Upper lobe of left lung (tissue), 6 donors: ENCODE results near the gene ZSWIM8. TPM values are rescaled to one million over a fixed set of nuclear protein-coding genes. Genes with fewer than 3 reads are reported as not detected.

ENCODE experiments used
- ATAC-seq, 2 donors: fragments of 200-7000 bp; cut with Tn5 transposase; one replicate each; pipeline ENCODE4 v1.9.1; 2022; ENCODE audit warnings: mild to moderate bottlenecking in 2 of 2, moderate library complexity in 2 of 2; ENCODE audit not compliant: low FRiP score in 2 of 2
- DNase-seq, 2 donors: peaks; one replicate each; pipeline ENCODE4 v3.0.0-alpha.2; 2019 to 2020
- H3K27ac ChIP-seq, 4 donors: fragments of 200-600 bp; sonication (generic); one replicate each; pipeline ENCODE4 v1.5.1; 2016 to 2019
- H3K27me3 ChIP-seq, 4 donors: fragments of 200-600 bp; sonication (generic); one replicate each; pipeline ENCODE4 v1.5.1; 2017 to 2019
- H3K36me3 ChIP-seq, 4 donors: fragments of 200-600 bp; sonication (generic); one replicate each; pipeline ENCODE4 v1.5.1; 2016 to 2019
- H3K4me1 ChIP-seq, 4 donors: fragments of 200-600 bp; sonication (generic); one replicate each; pipeline ENCODE4 v1.5.1; 2018 to 2019
- H3K4me3 ChIP-seq, 4 donors: fragments of 200-600 bp; sonication (generic); one replicate each; pipeline ENCODE4 v1.5.1; 2017 to 2019; ENCODE audit warnings: mild to moderate bottlenecking in 2 of 4, moderate library complexity in 1 of 4
- H3K9me3 ChIP-seq, 4 donors: fragments of 200-600 bp; sonication (generic); one replicate each; pipeline ENCODE4 v1.5.1; 2018 to 2019
- CTCF ChIP-seq, 6 experiments: fragments of 450-650 bp in 4 of 6; fragments of 200-600 bp in 2 of 6; sonication (generic) in 2 of 6; IDR thresholded peaks; one replicate each; pipeline ENCODE4 v1.5.1; 2016 to 2019; ENCODE audit warnings: antibody characterized with exemption in 6 of 6
- EP300 ChIP-seq, 4 donors: sonication (generic); formaldehyde crosslinking; IDR thresholded peaks; one replicate each; pipeline ENCODE4 v1.5.1; 2017; ENCODE audit warnings: antibody characterized with exemption in 4 of 4, control low read depth in 2 of 4
- POLR2A ChIP-seq, 4 donors: fragments of 450-650 bp; IDR thresholded peaks; one replicate each; pipeline ENCODE4 v1.5.1; 2016 to 2017; ENCODE audit warnings: antibody characterized with exemption in 4 of 4, mild to moderate bottlenecking in 2 of 4
- POLR2AphosphoS5 ChIP-seq, 2 donors: sonication (generic); formaldehyde crosslinking; IDR thresholded peaks; one replicate each; pipeline ENCODE4 v1.5.1; 2017; ENCODE audit warnings: antibody characterized with exemption in 2 of 2
- WGBS, 2 donors: methylation state at CpG; one replicate each; pipeline ENCODE4 v1.1.5; 2017 to 2018; 5-methylcytosine and 5-hydroxymethylcytosine counted together
- total RNA-seq, 6 donors: library from RNA; depleted of rRNA in 4 of 6; stranded (reverse); fragments of >200 nt in 4 of 6; gene quantifications; one replicate each; pipeline versions ENCODE4 v1.1.0 to v1.2.1, GENCODE V29; 2016 to 2021
- donor health status: DM: no; HTN: no; CAD: no; lungs with moderate emphysema.
- donor health status: DM: no; HTN: yes; CAD: no; lungs with severe emphysema.

ZSWIM8 gene
- total RNA-seq, 6 donors from 2014 or later: 54.9 to 202 (median 109) TPM

GRCh38 chr10:73779539-73780197 is 5.7 kb upstream of the ZSWIM8 start:
- H3K9me3 ChIP-seq: no peaks in the 10 kb centered on the region
- ATAC-seq (no peak), DNase-seq (no peak)
- H3K27me3 ChIP-seq: no peaks in the 10 kb centered on the region
- H3K4me3 ChIP-seq: no peak overlapping the region
- H3K4me1 ChIP-seq: peaks cover 31 to 48% (median 39%) of the 10 kb centered on the region in 4 donors
- peaks cover 0 to 51% (median 14%) of the 10 kb centered on the region in 4 donors for H3K36me3 ChIP-seq
- H3K27ac ChIP-seq: no peak overlapping the region
- 69 to 84% methylated on average over 3 of the region's 3 CpGs for WGBS, 2 donors
- TF ChIP-seq EP300 (IDR thresholded peaks at IDR 0.05) (no peak), POLR2A (IDR thresholded peaks at IDR 0.05) (no peak), POLR2AphosphoS5 (IDR thresholded peaks at IDR 0.05) (no peak), CTCF (IDR thresholded peaks at IDR 0.05) (no peak)

GRCh38 chr10:73780301-73780700 is 5.1 kb upstream of the ZSWIM8 start:
- TF ChIP-seq POLR2A (IDR thresholded peaks at IDR 0.05) (no peak), POLR2AphosphoS5 (IDR thresholded peaks at IDR 0.05) (no peak), EP300 (IDR thresholded peaks at IDR 0.05) (no peak), CTCF (IDR thresholded peaks at IDR 0.05) (no peak)
- no peak for ATAC-seq
- H3K36me3 ChIP-seq: peaks cover 0 to 47% (median 14%) of the 10 kb centered on the region in 4 donors
- WGBS, 2 donors: 72% methylated on average over 5 of the region's 5 CpGs
- peaks cover 30 to 45% (median 37%) of the 10 kb centered on the region in 4 donors for H3K4me1 ChIP-seq
- no peak overlapping the region for H3K27ac ChIP-seq
- no peak overlapping the region for H3K4me3 ChIP-seq
- no peak for DNase-seq
- no peaks in the 10 kb centered on the region for H3K27me3 ChIP-seq
- H3K9me3 ChIP-seq: no peaks in the 10 kb centered on the region

GRCh38 chr10:73780966-73781365 is 4.4 kb upstream of the ZSWIM8 start:
- Histone ChIP-seq H3K4me1 (peaks cover 26 to 43% (median 32%) of the 10 kb centered on the region in 4 donors), H3K27ac (peak overlapping the region in 3 of 4 donors; percentile 86 to 97 (median 90)), H3K9me3 (no peaks in the 10 kb centered on the region), H3K4me3 (peak overlapping the region; percentile 59 to 98 (median 80)), H3K36me3 (peaks cover 0 to 40% (median 12%) of the 10 kb centered on the region in 4 donors), H3K27me3 (no peaks in the 10 kb centered on the region)
- ATAC-seq (no peak), DNase-seq (no peak)
- WGBS, 2 donors: 26% methylated on average over 11 of the region's 11 CpGs
- TF ChIP-seq POLR2AphosphoS5 (IDR thresholded peaks at IDR 0.05) (no peak), CTCF (IDR thresholded peaks at IDR 0.05) (no peak), POLR2A (IDR thresholded peaks at IDR 0.05) (no peak)

GRCh38 chr10:73781548-73781878 is 3.9 kb upstream of the ZSWIM8 start:
- WGBS, 2 donors: 0 to 1% methylated on average over 14 of the region's 14 CpGs
- ATAC-seq (peak; percentile 13 to 35), DNase-seq (no peak)
- TF ChIP-seq CTCF (IDR thresholded peaks at IDR 0.05) (no peak), EP300 (IDR thresholded peaks at IDR 0.05) (no peak), POLR2AphosphoS5 (IDR thresholded peaks at IDR 0.05) (no peak), POLR2A (IDR thresholded peaks at IDR 0.05) (no peak)
- Histone ChIP-seq H3K36me3 (peaks cover 0 to 35% (median 10%) of the 10 kb centered on the region in 4 donors), H3K27me3 (no peaks in the 10 kb centered on the region), H3K4me3 (peak overlapping the region; percentile 59 to 98 (median 80)), H3K27ac (peak overlapping the region; percentile 86 to 97 (median 91)), H3K9me3 (no peaks in the 10 kb centered on the region), H3K4me1 (peaks cover 29 to 48% (median 34%) of the 10 kb centered on the region in 4 donors)
